WTC11 (cell line): ENCODE results near the gene SQOR. TPM values are rescaled to one million over a fixed set of nuclear protein-coding genes. Genes with fewer than 3 reads are reported as not detected.

ENCODE experiments used
- ATAC-seq: fragments of 200-7000 bp; cut with Tn5 transposase; 2 replicates; pipeline ENCODE4 v1.10.0; 2021; ENCODE audit warnings: mild to moderate bottlenecking, moderate library complexity
- CTCF ChIA-PET: fragments of 300-600 bp; sonication (Branson Sonifier 250); formaldehyde crosslinking; loops from one replicate; lab custom pipeline; 2021; ENCODE audit warnings: antibody characterized with exemption; lab: Charles Lee
- POLR2A ChIA-PET: fragments of 350-600 bp; sonication (Branson Sonifier 250); formaldehyde crosslinking; loops from one replicate; lab custom pipeline; 2021; ENCODE audit warnings: antibody characterized with exemption; lab: Charles Lee
- DNase-seq: peaks from one replicate; pipeline ENCODE4 v3.0.0; 2021; ENCODE audit warnings: low spot score
- H3K27ac Mint-ChIP-seq: 2 replicates; pipeline ENCODE4 v1.8.0; 2021; ENCODE audit warnings: mixed read lengths
- H3K27me3 Mint-ChIP-seq: 2 replicates; pipeline ENCODE4 v1.8.0; 2021; ENCODE audit warnings: low read depth, mild to moderate bottlenecking, moderate library complexity, mixed read lengths
- H3K36me3 Mint-ChIP-seq: 2 replicates; pipeline ENCODE4 v1.8.0; 2021; ENCODE audit warnings: mixed read lengths
- H3K4me1 Mint-ChIP-seq: 2 replicates; pipeline ENCODE4 v1.8.0; 2022; ENCODE audit warnings: mixed read lengths
- H3K4me3 Mint-ChIP-seq: 2 replicates; pipeline ENCODE4 v1.8.0; 2021; ENCODE audit warnings: mild to moderate bottlenecking, moderate library complexity, mixed read lengths
- H3K9me3 Mint-ChIP-seq: 2 replicates; pipeline ENCODE4 v1.8.0; 2021; ENCODE audit warnings: mixed read lengths
- ARID4B ChIP-seq: sonication (generic); formaldehyde crosslinking; IDR thresholded peaks from 2 replicates; pipeline ENCODE4 v1.8.0; 2023; ENCODE audit warnings: missing genetic modification reagents, mild to moderate bottlenecking, borderline replicate concordance
- ATF1 ChIP-seq: sonication (generic); formaldehyde crosslinking; IDR thresholded peaks from 2 replicates; pipeline ENCODE4 v1.8.1; 2023; ENCODE audit warnings: mild to moderate bottlenecking, moderate library complexity, missing genetic modification reagents
- CBFB ChIP-seq: sonication (generic); formaldehyde crosslinking; IDR thresholded peaks from 2 replicates; pipeline ENCODE4 v1.8.1; 2022; ENCODE audit warnings: mild to moderate bottlenecking, low read depth, missing genetic modification reagents
- CTCF ChIP-seq: fragments of 200-600 bp; IDR thresholded peaks from 2 replicates; pipeline ENCODE4 v1.8.0; 2022; ENCODE audit warnings: antibody characterized with exemption
- GABPB1 ChIP-seq: sonication (generic); formaldehyde crosslinking; IDR thresholded peaks from 2 replicates; pipeline ENCODE4 v1.8.1; 2023; ENCODE audit warnings: mild to moderate bottlenecking, missing genetic modification reagents
- GTF2I ChIP-seq: fragments of 250-450 bp; sonication (Bioruptor Pico); conservative IDR thresholded peaks from 2 replicates; pipeline ENCODE4 v1.4.0; 2021; ENCODE audit warnings: mild to moderate bottlenecking
- HMGA2 ChIP-seq: fragments of 250-450 bp; sonication (Bioruptor Pico); IDR thresholded peaks from 2 replicates; pipeline ENCODE4 v1.4.0; 2021; ENCODE audit warnings: mild to moderate bottlenecking, moderate library complexity
- HMGXB4 ChIP-seq: sonication (generic); formaldehyde crosslinking; IDR thresholded peaks from 2 replicates; pipeline ENCODE4 v1.8.1; 2023; ENCODE audit warnings: mild to moderate bottlenecking, moderate library complexity, missing genetic modification reagents
- MAX ChIP-seq: sonication (generic); formaldehyde crosslinking; IDR thresholded peaks from 2 replicates; pipeline ENCODE4 v1.8.0; 2022; ENCODE audit warnings: mild to moderate bottlenecking, missing genetic modification reagents
- MYBL2 ChIP-seq: sonication (generic); formaldehyde crosslinking; IDR thresholded peaks from 2 replicates; pipeline ENCODE4 v1.8.1; 2023; ENCODE audit warnings: mild to moderate bottlenecking, moderate library complexity, missing genetic modification reagents
- NFATC4 ChIP-seq: fragments of 250-450 bp; sonication (Bioruptor Pico); IDR thresholded peaks from 2 replicates; pipeline ENCODE4 v1.9.0; 2021; ENCODE audit warnings: mild to moderate bottlenecking
- NFE2L1 ChIP-seq: sonication (generic); formaldehyde crosslinking; IDR thresholded peaks from 2 replicates; pipeline ENCODE4 v1.8.1; 2023; ENCODE audit warnings: missing genetic modification reagents
- NR1H2 ChIP-seq: sonication (generic); formaldehyde crosslinking; IDR thresholded peaks from 2 replicates; pipeline ENCODE4 v1.9.0; 2021; ENCODE audit warnings: mild to moderate bottlenecking, moderate library complexity, missing genetic modification reagents
- TCF7 ChIP-seq: sonication (generic); formaldehyde crosslinking; IDR thresholded peaks from 2 replicates; pipeline ENCODE4 v1.8.0; 2022; ENCODE audit warnings: mild to moderate bottlenecking, low read depth, missing genetic modification reagents, moderate library complexity
- TEAD1 ChIP-seq: sonication (generic); formaldehyde crosslinking; IDR thresholded peaks from 2 replicates; pipeline ENCODE4 v1.8.0; 2022; ENCODE audit warnings: mild to moderate bottlenecking, missing genetic modification reagents
- ZNF138 ChIP-seq: sonication (generic); formaldehyde crosslinking; conservative IDR thresholded peaks from 2 replicates; pipeline ENCODE4 v1.8.1; 2022; ENCODE audit warnings: mild to moderate bottlenecking, moderate library complexity, missing genetic modification reagents
- ZNF532 ChIP-seq: fragments of 250-450 bp; sonication (Bioruptor Pico); IDR thresholded peaks from 2 replicates; pipeline ENCODE4 v1.9.0; 2021; ENCODE audit warnings: mild to moderate bottlenecking, borderline replicate concordance
- total RNA-seq: library from RNA; stranded (reverse); gene quantifications from 3 replicates; pipeline ENCODE4 v1.2.3, GENCODE V29; 2021

SQOR gene
- total RNA-seq, 1 experiment from 2014 or later: 0.72 TPM

GRCh38 chr15:45631776-45632175 is 3.1 kb upstream of the SQOR start:
- Mint-ChIP-seq H3K36me3 (peaks cover 4% of the 10 kb centered on the region), H3K4me3 (no peak overlapping the region)
- DNase-seq: no peak
- ATAC-seq: no peak
- TF ChIP-seq MYBL2 (no peak), GTF2I (CRISPR knock-in tag) (no peak), NFE2L1 (CRISPR knock-in tag) (no peak), TCF7 (CRISPR knock-in tag) (no peak), NFATC4 (no peak), NR1H2 (CRISPR knock-in tag) (no peak), ZNF138 (CRISPR knock-in tag) (no peak), MAX (CRISPR knock-in tag) (no peak), ZNF532 (no peak), CBFB (CRISPR knock-in tag) (no peak), TEAD1 (no peak), ARID4B (CRISPR knock-in tag) (no peak)
- TF ChIP-seq, all 79 proteins: peak for 0
- ChIA-PET POLR2A (no interaction called here), CTCF (interaction anchor here (0.9 kb wide), 1 partner anchor 31 kb away, joined by 3 read pairs; no protein-coding TSS in a partner anchor)
- H3K4me1 Mint-ChIP-seq: peaks cover 7% of the 10 kb centered on the region
- no peak overlapping the region for H3K27ac Mint-ChIP-seq
- H3K9me3 Mint-ChIP-seq: peaks cover 11% of the 10 kb centered on the region
- peaks cover 56% of the 10 kb centered on the region for H3K27me3 Mint-ChIP-seq

- peaks cover 7% of the 10 kb centered on the region for H3K4me1 Mint-ChIP-seq
- peak overlapping the region; percentile 79 for H3K4me3 Mint-ChIP-seq
- ChIA-PET CTCF (interaction anchor here (0.7 to 2.0 kb wide), 14 partner anchors 9 to 71 kb away, joined by 3 to 17 read pairs (median 4); partner anchors contain the start of gene BLOC1S6), POLR2A (no interaction called here)
- no peak overlapping the region for H3K27ac Mint-ChIP-seq
- no peaks in the 10 kb centered on the region for H3K9me3 Mint-ChIP-seq
- H3K27me3 Mint-ChIP-seq: peaks cover 75% of the 10 kb centered on the region
- TF ChIP-seq HMGA2 (CRISPR knock-in tag): no peak
- 0 out of 2 replicates have a peak, but pooled peaks have one; percentile 40 for TF ChIP-seq HMGXB4 (CRISPR knock-in tag)
- TF ChIP-seq CTCF: peak; percentile 35; the same call in 1 of the 2 replicates
- TF ChIP-seq ATF1 (CRISPR knock-in tag): no peak
- TF ChIP-seq GABPB1: no peak
- no peak for TF ChIP-seq TEAD1
- DNase-seq (peak; percentile 64), ATAC-seq (peak; percentile 60)
- H3K36me3 Mint-ChIP-seq: no peaks in the 10 kb centered on the region
These were observed 386 bp downstream of the SQOR start for GRCh38 chr15:45635191-45635638.
